ENCODE data around the gene SATB2.

Gene SATB2

DNA sequence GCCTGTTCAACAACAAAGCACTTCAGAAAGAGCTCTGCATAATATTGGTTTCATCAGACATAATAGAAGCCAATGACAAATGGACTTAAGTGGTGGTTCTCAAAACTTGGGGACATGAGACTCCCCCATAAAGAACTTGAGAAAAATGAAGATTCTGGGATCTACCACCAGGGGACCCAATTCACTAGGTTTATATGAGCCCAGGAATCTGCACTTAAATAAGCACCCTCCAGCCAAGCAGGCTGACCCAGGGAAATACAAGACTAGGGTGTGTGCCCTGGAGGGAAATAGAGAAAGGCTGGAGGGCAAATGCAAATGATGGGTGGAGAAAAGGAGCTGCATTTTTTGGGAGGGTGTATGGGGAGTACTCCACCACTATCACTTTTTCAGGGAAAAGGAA, 52.5 kb downstream of the SATB2 start:
- DNase-seq (ENCODE audit: low spot score) = no peak

DNA sequence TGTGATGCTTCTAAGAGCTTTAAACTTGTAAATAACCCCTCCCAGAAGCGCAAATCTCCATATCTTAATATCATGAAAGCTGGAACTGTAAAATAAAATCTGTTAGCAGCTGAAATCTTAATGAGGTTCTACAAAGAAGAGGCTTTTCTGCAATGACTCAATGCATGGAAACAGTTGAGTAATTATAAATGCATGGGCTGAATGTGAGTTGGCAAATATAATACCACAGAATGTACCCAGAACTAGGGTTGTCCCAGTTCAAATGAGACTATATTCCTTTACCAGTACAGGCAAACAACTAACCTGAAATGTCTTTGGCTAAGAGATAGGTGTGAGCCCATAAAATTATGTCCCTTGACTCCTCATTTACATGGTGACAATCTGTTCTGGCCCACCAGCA, 52.9 kb downstream of the SATB2 start:
- no peak for DNase-seq (ENCODE audit: low spot score)

DNA sequence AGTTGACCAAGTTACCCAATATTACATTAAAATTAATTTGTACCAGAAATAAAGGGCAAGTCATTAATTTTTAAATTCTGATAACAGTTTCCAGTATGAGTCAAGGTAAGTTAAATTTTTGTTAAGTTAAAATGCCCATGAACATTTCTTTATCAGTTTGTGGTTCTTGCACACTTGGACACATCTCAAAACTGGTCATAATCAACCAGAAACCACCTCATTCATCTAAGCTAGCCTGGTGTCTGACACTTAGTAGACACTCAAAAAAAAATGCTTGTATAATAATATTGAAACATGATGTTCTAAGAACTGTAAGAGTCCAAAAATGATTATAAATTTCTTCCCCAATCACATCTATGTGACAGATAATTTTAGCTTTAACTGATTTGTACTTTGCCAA, 62.4 kb downstream of the SATB2 start:
- no peak for DNase-seq (ENCODE audit: low spot score)

DNA sequence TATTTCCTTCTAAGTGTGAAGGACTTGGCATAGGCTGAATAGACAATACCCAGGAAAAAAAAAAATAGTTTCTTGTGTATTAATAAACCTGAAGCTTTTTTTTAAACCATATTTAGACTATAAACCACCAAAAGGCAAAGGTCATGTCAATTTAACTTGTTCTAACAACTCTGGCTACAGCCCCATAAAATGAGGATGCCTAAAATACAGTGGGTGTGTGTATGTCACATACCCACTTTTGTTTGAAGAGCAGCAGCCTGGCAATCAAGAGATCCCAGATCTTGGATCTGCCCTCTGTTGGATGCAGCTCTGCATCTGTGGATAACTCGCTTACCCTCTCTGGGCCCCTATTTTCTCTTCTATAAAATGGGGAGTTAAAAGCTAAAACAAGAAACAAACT, 65.4 kb downstream of the SATB2 start:
- DNase-seq (ENCODE audit: low spot score) = no peak

DNA sequence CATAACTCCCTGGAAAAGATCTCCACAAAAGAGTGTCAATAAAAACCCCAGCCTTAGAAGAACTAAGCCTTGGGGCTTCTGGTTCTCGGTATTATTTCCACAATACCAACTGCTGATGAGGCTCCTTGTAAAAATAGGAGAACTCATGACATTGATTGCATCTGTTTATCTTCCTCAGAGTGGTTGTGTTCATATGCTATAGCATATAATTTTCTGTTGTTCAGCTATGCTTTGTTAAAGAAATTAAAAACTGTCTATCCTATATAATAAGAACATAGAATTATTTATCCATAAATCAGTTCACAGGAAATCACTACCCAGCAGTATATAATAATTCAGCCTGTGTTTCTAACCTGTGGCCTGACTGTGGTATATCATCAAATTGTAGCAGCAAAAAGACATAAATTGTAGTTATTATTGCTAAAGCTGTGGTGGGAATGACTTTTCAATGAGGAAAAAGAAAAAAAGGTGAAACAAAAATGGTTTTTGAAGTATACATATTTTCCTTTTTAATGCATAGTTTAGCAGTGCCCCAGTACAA, 68.9 kb downstream of the SATB2 start:
- no peak for DNase-seq (ENCODE audit: low spot score)

DNA sequence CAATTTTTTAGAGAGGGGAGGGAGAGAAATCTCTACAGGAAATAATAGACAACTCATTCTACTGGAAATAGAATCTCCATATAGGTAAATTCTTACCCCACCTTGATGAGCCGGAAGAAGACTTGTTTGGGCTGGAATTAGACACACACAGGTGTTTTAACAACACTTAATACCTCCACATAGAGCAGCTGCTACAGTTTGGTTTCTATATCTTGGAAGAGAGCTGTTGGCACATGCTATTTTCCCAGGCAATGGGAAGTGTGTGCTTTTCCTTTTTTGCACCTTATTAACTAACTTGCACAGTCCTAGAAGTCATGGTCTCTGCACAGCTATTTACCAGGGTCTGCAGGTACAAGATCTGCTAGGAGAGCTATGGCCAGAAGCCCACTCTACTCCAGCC, 73.7 kb downstream of the SATB2 start:
- no peak for DNase-seq (ENCODE audit: low spot score)

DNA sequence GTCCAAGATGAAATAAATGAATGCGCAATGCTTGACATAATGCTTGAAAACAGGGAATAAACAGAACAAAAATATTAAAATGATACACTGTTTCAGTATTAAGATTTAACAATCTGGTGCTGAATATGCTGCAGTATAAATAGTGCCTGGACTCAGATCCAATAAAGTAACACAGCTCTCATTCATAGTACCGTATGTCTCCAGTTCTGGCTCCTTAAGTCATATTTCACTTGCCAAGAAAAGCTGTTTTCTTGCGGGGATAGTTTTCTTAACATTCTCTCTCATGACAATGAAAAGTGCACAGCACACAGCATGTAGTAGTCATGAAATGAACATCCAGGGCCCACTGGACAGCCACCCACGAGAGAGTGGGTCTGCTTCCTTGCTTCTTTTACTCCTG, 74.7 kb downstream of the SATB2 start:
- DNase-seq (ENCODE audit: low spot score) = no peak

DNA sequence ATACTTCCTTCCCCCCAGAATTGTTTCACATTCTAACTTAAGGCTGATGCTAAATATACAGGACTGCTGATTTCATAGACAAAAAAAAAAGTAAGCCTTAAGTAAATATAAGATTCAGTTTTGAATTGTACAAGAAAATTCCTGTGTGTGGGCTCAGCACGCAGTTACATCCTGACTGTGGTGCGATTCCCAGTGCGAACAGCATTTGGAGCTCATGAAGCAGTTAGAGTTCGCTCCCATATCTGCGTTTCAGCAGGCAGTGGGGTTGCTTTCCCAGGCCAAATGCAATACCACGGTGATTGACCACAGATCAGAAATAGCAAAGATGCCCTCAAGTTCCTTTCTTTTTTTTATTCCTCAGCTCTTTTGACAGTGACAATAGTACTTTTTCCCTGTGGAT, 75.6 kb downstream of the SATB2 start:
- no peak for DNase-seq (ENCODE audit: low spot score)

DNA sequence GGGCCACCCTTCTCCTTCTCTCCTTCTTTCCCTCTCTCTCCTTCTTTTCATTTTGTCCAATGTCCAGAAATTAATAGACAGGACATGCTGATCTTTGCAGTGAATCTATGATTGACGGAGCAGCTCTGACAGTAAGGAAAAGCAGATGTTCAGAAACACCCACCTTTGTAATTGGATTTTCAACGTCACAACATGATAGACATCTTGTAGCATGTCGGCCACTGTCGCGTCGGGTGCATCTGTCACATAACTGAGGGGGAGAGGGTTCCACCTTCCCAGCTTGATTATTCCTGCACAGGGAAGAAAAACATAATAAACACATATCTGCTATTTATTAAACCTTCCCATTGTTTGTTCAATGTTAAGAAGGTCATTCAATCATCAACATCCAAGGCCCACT, 76.2 kb downstream of the SATB2 start:
- no peak for DNase-seq (ENCODE audit: low spot score)

DNA sequence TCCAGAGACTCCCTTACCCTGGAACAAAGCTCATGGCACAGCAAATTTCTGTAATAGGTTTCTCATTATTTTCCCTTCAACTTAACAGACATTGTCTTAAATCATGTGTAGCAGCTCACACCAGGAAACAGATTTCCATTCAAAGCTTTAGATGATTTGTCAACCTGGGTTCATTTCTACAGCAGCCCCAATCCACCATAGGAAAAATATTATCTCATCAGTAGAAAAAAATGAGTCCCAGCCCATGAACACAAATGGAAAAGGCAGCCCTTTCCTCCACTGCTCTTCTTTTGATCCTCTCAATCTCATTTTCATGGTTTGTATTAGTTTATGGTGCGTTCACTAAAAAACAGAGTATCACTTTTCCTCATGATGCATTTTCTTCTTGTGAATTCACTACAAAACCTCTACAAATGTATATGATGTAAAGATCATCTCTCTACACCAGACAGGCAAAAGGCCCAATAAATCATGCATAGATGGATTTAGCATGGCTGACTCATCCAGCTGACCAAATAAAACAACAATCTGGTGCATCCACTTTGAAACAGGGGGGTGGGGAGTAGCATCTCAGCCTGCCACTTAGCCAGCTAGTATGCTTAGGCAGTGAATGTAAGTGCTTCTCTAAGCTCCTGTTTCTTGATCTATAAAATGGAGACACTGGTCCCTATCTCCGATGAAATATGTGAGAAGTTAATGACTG, 78.6 kb downstream of the SATB2 start:
- no peak for DNase-seq (ENCODE audit: low spot score)

DNA sequence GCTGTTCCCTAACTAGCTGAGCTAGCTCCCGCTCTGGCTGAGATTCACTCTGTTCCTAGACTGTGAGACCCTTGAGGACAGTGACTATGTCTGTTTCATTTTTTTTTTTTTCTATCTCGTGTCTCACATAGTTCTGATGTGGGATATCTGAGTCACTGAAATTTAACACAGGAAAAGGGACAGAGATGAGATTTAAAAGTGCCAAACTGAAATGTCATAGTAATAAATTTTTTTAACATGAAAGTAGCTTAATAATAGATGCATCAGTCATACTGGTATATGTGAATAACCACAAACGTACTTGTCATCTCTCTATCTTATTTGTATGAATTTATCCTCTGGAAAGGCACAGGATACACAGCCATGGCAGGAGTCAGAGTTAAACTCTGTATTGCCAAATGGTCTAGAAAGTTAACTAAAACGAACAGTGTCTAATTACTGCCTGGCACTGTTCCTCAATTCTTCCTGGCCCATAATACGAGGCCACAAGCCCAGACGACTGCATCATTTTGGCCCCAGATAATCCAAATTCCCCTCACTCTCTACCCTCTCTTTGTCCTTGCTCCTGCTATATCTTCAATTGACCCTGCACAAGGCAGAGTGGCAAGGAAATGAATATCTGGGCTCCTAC, 87.5 kb downstream of the SATB2 start:
- DNase-seq (ENCODE audit: low spot score) = no peak

DNA sequence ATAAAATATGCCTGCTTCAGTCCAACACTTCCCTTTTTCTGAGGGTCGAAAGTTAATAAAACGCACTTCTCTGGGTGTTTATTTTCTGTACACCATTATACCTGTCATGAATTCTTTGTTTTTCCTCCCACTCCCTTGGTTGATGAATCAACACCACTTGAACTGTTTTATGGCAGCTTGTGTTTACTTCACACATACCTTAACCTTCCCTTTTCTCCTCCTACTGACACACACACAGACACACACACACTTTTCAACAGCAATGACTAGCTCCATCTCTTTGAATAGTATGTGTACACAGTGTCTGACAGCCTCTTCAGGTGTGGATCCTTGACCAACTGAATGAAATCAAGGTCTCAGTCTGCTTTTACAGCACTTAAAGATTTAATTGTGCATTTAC, 91.3 kb downstream of the SATB2 start:
- no peak for DNase-seq (ENCODE audit: low spot score)

DNA sequence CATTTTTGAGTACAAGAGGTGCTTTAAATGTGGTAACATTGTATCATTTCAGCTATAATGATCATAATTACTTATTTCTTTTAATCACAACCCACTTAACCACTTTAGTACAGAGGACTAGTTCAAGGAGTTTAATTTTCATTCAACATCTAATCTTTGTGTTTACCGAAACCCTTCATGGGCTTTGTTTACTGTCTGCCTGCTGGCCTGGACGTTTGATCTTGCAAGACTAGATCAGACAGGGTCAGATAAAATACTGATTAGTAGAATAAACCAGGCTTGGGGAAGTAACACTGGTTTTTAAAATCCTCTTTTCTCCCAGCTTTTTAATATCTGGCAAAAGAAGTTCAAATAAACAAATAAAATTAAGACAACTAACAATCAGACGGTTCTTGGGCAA, 93.6 kb downstream of the SATB2 start:
- no peak for DNase-seq (ENCODE audit: low spot score)

DNA sequence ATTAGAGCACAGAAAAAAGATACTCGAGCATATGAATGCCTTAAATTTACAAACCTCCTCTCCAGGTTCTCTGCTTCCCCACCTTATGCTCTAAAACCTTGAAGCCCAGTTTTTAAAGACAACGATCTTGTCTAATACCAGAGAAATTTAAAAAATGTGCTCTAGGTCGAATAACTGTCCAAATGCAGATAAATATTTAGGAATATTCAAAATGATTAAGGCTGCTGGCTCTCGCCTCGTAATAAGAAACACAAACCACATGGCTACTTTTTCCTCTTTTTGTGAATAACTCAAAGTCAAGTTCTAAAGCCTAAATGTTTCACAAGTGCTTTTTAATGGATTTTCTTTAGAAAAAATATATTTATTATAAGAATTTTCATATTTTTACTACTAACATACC, 101.3 kb downstream of the SATB2 start:
- no peak for DNase-seq (ENCODE audit: low spot score)

DNA sequence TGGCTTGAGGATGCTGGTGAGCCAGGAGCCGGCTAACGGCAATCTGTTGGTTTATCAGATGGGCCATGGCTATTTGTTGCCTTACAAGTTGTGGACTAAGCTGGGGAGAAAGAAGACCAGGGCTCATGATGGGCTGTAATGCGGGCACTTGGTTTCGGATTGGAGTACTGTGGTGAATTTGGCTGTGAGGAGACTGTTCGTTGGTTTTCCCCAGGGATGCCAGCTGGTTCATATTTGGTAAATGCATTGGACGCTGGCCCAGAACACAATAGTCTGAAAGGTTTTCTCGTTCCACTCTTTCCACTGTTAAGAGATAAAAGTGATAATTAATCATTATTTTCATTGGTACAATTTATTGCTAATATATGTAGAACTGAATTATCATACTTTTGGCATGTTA, 108.9 kb downstream of the SATB2 start:
- DNase-seq (ENCODE audit: low spot score) = no peak

DNA sequence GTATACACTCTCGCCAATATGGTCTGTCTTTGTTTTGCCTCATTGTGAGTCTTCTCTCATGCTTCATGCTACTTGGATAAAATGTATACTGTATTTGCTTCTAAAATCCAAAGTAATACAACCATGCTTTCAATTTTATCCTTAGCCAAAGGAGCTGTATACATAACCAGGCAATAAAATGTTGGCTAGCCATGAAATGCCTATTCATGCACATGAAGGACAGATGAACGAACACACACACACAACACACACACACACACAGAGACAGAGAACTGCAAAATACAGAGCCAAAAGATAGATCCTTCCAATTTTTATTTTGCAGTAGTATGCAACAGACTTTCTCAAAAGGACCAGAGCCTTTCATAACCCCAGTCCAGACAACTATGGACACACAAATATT, 113.7 kb downstream of the SATB2 start:
- DNase-seq (ENCODE audit: low spot score) = no peak

DNA sequence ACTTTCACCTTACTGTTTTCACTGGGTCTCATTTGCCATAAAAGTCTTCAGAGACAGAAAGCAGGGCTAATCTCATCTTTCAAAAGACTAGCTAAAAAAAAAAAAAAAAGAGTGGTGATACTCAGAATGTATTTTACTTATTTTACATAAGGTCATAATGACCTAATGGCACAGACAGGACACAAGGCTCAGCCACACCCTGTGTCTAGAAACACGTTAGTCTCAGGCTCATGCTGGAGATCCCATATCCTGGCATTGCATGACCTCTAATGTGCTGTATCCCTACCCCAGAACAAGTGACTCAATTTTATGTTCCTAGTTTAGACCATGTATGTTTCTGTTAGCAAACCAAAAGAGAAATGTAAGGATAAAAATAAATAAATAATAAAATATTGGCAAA, 115.4 kb downstream of the SATB2 start:
- no peak for DNase-seq (ENCODE audit: low spot score)

DNA sequence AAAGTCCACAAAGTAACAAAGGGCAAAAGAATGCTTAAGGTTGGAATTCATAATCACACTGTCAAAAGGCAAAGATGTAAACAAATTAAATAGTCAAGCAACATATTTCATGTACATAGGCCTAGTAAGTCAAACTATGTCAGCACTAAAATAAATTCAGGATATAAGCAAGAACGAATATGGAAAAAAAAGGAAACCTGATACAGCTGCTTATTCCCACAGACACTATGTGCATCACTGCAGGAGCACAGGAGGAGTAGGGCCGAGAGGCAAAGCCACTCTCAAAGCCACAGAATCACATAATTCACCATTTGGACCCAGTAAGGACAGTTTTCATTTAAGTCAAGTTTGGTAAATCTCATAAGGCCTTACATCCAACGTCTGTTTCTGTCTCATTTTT, 116.6 kb downstream of the SATB2 start:
- DNase-seq (ENCODE audit: low spot score) = no peak

DNA sequence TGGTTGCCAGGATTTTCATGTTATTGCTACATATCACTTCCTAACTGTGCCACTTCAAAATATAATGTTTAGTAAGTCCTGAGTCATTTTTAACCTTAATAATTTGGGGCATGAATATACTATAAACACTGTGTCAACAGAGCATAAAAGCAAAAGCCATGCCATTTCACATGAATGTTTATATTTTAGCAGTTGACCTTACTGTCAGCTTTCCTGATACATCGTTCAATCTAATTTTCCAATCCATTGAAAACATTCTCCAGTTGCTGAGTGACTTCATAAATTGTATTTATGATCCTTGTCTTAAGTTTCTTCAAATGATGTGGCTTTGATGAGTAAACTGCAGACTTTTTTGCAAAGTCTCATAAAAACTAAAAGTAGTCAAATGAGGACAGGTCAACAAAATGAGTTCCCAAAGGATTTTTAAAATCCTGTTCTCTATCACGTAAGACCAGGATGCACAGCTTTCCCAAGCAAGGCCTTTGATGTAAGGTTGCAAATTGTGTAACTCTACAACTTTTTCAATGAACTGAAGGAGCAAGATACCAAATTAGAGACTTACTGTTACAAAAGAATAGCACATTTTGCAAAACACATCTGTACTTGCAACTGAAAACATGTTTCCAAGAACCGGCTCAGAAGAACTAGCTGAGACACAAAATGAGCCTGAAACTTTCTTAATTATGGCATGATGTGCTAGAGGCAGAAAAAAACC, 117.7 kb downstream of the SATB2 start:
- no peak for DNase-seq (ENCODE audit: low spot score)

DNA sequence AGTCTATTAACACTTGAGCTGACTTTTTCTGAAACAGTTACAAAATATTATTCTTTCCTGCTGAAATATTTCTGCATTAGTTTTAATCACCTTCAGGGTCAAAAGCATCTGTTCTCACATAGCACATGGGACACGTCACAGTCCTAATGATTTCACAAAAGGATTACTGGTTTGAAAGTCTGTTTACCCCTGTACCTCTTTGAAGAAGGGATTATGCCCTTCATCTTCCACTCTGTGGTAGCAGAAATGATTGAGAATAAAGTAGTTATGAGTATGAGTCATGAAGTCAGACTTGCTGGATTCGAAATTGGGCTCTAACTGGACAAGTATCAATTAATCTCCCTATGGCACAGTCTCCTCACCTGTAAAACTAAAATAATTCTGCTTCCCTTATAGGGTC, 121.2 kb downstream of the SATB2 start:
- DNase-seq (ENCODE audit: low spot score) = no peak

DNA sequence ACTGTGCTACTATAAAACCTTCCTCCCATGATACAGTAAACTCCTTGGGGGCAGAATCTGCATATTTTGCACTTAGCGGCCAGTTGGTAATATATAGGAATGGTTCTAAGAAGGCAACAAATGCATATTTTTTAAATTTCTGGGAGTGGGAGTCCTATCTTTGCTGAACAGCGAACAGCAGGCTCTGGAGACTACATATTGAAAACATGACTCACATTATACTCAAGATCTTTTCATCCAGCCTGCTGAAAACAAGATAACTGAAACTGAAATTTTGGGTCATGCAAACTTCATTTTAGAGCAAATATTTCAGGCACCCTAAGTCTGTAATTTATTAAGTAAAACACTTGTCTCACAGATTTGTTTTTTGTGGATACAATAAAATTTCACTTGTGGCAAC, 122.2 kb downstream of the SATB2 start:
- DNase-seq (ENCODE audit: low spot score) = no peak

DNA sequence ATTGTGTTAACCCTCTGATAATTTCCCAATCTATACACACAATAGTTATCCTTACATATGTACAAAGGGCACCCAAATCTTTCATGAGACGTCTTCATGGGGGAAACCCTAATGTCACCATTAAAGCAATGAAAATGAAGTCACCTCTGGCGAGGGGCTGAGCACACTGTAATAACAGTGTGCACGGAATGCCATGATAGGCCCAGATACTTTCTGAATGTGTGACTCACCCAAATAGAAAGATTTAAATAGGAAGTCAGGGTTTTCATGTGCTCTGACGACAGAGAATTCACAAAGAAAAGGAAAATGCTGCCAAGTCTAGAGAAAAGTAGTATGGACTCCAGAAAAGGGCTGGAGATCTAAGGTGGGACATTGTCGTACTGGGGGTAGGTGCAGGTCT, 128.3 kb downstream of the SATB2 start:
- no peak for DNase-seq (ENCODE audit: low spot score)

DNA sequence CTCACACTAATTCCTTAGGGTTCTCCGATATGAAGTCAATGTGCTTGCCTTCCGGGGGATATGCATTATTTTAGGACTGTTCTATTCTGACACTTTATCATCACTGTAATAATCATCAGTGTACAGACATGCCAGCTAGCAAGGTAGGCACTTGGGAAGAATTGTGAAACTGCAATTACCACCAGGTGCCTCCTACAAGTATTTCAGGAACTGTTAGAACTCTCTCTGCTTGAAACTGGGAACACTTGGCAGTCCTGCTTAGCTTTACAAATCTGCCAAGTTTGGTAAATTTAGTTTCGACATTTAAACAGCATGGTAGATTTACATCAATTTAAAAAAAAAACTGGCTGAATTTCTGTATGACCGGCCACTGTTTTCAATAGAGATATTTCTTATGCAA, 128.7 kb downstream of the SATB2 start:
- DNase-seq (ENCODE audit: low spot score) = no peak

Data from kidney capillary endothelial cell (primary cell).